DMS53 treated with DMSO at 0.1 percent for 48 hours (cell line): ENCODE results near the gene NBAS.
A peak's percentile ranks its signal among the peaks of the same experiment; 100 is the strongest.
"Not testable (repeated sequence)": the region's sequence is repeated elsewhere in the genome, so short reads cannot be mapped to it uniquely, and the experiment has no call there.

Experiments
- DNase-seq: peaks from one replicate; lab custom pipeline; 2025; ENCODE audit not compliant: unreplicated experiment; lab: John Stamatoyannopoulos, UW

Gene NBAS

GRCh38 chr2:15533860-15534480 lies 27.2 kb downstream of the NBAS start:
- DNase-seq, result no peak

DNA sequence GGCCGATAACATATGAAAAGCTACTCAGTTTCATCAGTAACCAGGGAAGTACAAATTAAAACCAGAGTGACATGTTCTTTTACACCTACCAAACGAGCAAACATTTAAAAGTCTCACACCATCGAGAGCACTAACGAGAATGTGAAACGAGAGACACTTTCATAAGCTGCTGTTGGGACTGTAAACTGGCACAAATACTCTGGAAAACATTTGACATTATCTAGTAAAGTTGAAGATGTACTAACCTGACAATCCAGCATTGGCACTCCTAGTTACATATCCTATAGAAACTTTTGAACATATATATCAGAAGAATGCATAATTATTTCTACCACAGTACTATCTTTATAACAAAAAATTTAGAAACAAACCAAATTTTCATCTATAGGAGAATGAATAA lies 28.1 kb downstream of the NBAS start:
- no peak for DNase-seq

- no peak for DNase-seq
Measured at GRCh38 chr2:15531095-15531854, 29.9 kb downstream of the NBAS start.

DNA sequence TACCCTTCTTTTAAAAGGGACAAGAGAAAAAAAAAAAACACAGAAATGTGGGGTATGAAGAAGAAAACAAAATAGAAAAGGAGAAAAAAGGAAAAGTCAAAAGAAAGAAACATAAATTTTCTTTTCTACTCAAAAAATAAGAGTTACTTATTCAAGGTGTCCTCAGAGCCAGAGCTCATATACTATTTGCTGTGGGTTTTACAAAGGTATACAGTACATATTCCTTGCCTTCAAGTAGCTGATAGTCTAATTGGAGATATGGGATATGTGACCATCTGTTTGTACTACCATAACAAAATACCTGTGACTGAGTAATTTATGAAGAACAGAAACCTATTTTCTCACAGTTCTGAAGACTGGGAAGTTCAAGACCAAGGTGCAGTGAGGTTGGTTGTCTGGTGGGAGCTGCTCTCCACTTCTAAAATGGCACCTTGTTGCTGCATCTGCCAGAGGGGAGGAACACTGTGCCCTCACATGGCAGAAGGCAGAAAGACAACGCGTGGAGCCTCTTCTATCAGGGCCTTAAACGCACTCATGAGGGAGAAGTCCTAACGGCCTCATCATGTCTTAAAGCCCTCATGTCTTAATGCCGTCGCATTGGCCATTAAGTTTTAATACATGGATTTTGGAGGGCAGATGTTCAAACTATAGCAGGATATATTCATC lies 33.9 kb downstream of the NBAS start:
- no peak for DNase-seq

DNA sequence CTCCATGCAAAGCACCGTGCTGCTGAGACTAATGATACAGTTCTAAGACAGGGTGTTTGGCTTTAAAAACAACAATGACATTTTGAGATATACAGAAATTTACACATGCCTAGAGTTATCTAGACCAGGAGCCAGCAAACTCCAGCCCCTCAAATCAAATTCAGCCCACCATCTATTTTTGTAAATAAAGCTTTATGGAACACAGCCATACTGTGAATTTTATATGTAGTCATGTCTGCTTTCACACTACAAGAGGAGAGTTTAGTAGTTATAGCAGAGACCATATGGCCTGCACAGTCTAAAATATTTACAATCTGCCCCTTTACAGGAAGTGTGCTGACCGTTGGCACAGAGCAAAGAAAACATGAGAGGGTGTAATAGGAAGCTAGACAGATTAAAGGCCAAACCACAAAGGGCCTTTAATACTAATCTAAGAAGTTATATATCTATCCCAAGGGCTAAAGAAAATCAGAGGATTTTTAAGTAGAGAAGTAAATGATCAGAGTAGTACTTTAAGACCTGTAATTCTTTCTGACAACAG lies 39.4 kb downstream of the NBAS start:
- no peak for DNase-seq

DNA sequence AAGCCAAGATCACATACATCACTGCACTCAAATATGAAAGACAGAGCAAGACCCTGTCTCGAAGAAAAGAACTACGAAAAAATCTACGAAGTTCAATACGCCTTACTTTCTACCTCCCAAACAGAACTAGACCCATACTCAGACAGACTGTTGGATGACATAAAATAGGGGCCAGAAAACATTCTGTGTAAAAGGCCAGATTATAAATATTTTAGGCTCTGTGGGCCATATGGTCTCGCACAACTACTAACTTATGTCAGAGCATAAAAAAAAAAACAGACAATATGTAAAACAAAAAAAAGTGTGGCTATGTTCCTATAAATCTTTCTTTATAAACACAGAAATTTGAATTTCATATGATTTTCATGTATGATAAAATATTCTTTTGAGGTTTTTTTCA lies 40.8 kb downstream of the NBAS start:
- DNase-seq, result no peak

- DNase-seq, result not testable (repeated sequence)
Measured at GRCh38 chr2:15518759-15519158, 42.4 kb downstream of the NBAS start.

- no peak for DNase-seq
Measured at GRCh38 chr2:15517793-15518192, 43.3 kb downstream of the NBAS start.

- no peak for DNase-seq
Measured at GRCh38 chr2:15511686-15512085, 49.4 kb downstream of the NBAS start.

DNA sequence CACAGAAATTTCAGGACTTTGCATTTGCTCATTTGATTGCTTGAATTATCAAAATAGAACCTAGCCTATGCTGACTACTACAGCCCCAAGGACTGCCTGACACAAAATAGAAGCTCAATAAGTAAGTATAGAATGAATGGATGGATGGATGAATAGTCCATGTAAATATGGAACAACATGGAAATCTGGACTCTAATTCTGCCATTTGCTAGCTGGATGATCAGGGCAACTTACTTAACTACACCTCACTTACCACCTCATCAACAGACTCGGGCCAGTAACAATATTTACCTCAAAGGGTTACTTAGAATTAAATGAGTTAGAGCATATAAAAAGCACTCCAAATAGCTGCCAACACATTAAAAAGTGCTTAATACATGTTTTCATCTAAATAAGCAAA lies 50.6 kb downstream of the NBAS start:
- DNase-seq, result no peak

DNA sequence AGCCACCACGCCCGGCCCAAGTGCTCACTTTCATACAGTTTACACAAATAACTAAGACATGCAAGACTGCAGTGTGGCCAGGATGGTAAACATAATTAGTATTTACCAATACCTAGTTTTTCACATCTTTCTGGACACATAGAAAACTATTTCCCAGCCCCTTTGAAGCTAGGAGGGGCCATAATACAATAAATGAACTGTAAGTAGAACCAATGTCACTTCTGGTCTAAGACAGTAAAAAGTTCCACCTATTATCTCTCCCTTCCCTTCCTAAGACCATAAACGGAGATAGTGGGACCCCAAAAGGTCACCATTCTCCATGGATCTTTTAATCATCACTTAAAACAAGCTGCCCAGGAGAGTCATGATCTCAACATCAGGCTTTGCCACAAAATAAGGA lies 51.0 kb downstream of the NBAS start:
- DNase-seq, result no peak

- DNase-seq, result no peak
Measured at GRCh38 chr2:15507697-15508096, 53.4 kb downstream of the NBAS start.

DNA sequence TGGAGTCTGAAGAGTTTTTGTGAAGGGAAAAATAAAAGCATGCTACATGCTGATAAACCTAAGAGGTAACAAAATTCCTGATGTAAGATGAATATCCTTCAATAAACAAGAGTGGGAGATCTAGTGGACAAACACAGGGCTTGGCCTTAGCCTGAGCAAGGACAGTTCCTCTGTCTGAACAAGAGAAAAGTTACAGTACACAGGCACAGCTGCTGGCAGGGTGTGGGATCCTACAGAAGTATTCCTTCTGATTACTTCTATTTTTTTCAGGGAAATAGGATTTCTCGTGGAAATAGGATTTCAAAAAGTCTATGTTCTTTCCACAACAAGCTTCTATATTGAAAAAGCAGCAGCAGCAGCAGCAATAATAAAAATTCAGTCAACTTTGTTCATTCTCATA lies 54.1 kb downstream of the NBAS start:
- DNase-seq, result no peak

GRCh38 chr2:15506229-15506819 lies 54.8 kb downstream of the NBAS start:
- DNase-seq, result no peak

- no peak for DNase-seq
Measured at GRCh38 chr2:15504882-15505663, 56.1 kb downstream of the NBAS start.

DNA sequence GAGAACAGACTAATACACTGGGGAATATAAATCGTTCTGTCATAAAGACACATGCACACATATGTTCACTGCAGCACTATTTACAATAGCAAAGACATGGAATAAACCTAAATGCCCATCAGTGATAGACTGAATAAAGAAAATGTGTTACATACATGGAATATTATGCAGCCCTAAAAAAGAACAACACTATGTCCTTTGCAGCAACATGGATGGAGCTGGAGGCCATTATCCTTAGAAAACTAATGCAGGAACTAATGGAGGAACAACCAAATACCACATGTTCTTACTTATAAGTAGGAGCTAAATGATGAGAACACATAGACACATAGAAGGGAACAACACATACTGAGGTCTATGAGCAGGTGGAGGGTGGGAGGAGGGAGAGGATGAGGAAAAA lies 61.9 kb downstream of the NBAS start:
- DNase-seq, result not testable (repeated sequence)

DNA sequence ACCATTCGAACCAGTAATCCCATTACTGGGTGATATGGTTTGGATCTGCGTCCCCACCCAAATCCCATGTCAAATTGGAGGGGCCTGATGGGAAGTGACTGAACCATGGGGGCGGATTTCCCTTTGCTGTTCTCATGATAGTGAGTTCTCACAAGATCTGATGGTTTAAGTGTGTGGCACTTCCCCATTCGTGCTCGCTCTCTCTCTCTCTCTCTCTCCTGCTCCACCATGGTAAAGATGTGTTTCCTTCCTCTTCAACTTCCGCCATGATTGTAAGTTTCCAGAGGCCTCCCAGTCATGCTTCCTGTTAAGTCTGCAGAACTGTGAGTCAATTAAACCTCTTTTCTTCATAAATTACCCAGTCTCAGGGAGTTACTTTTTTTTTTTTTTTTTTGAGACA lies 62.6 kb downstream of the NBAS start:
- DNase-seq, result no peak

- DNase-seq, result peak; percentile 7
Measured at GRCh38 chr2:15494877-15495276, 66.3 kb downstream of the NBAS start.

GRCh38 chr2:15492773-15493325 lies 68.3 kb downstream of the NBAS start:
- no peak for DNase-seq

DNA sequence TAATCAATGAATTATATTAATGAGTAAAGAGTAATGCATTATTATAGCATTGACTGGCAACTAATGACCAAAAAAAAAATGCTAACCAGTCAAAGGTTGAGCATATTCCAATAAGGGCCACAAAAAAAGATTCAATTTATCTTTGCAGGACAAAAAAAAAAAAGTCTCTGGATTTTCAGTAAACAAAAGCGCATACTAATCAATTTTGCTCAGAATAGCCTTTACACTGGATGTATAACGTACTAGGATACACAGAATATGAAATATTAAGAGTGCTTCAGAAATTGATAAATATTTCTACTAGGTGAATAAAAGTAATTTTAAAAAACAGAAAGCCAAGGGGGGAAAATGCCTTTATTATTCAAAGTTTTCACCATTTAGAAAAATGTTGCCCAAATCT lies 74.4 kb downstream of the NBAS start:
- DNase-seq, result no peak

GRCh38 chr2:15485949-15486348 lies 75.2 kb downstream of the NBAS start:
- no peak for DNase-seq
